HepG2 (cell line): ENCODE measurements around the gene SULT2A1.

ENCODE experiments used
- HMG20A ChIP-seq: IDR thresholded peaks from 2 replicates; pipeline ENCODE4 v1.6.1; 2016; ENCODE audit warnings: borderline replicate concordance
- HNRNPK ChIP-seq: fragments of 200-400 bp; formaldehyde crosslinking; IDR thresholded peaks from 2 replicates; pipeline ENCODE4 v1.6.1; 2018; ENCODE audit warnings: low read length, low read depth, moderate library complexity, mild to moderate bottlenecking; ENCODE audit not compliant: poor library complexity, severe bottlenecking
- JUND ChIP-seq: sonication (generic); formaldehyde crosslinking; IDR thresholded peaks from 2 replicates; pipeline ENCODE4 v1.8.0; 2022; ENCODE audit warnings: mild to moderate bottlenecking, missing genetic modification reagents
- MAX ChIP-seq: IDR thresholded peaks from 2 replicates; pipeline ENCODE4 v1.6.1; 2012; ENCODE audit warnings: inconsistent platforms
- RNF2 ChIP-seq: fragments of 450-650 bp; conservative IDR thresholded peaks from 2 replicates; pipeline ENCODE4 v1.6.1; 2016; ENCODE audit warnings: low read depth
- SIN3A ChIP-seq: IDR thresholded peaks from 2 replicates; pipeline ENCODE4 v1.6.1; 2011; ENCODE audit warnings: low read depth, mild to moderate bottlenecking, control low read depth, low read length, borderline replicate concordance
- ZFP62 ChIP-seq: sonication (generic); formaldehyde crosslinking; IDR thresholded peaks from 2 replicates; pipeline ENCODE4 v1.4.0; 2020; ENCODE audit warnings: missing genetic modification reagents

GRCh38 chr19:47899335-47899734 lies 13.2 kb upstream of the SULT2A1 start:
- TF ChIP-seq MAX (no peak), ZFP62 (CRISPR knock-in tag) (no peak), SIN3A (no peak), JUND (CRISPR knock-in tag) (no peak), HNRNPK (no peak), RNF2 (no peak), HMG20A (CRISPR knock-in tag) (no peak)
